IMR-90 (cell line): ENCODE data around the gene DDN. TPM values are rescaled to one million over a fixed set of nuclear protein-coding genes. Genes with fewer than 3 reads are reported as not detected.

ENCODE experiments used
- ATAC-seq: fragments of 200-7000 bp; cut with Tn5 transposase; 2 replicates; pipeline ENCODE4 v1.9.1; 2020; ENCODE audit warnings: low read depth, mild to moderate bottlenecking, moderate library complexity
- BruUV-seq: library from RNA; stranded (reverse); fragments of 400-500 nt; replicated peaks from 2 replicates; lab custom pipeline; 2021; lab: Mats Ljungman, UMichigan
- CTCF ChIA-PET: fragments of 300-600 bp; formaldehyde crosslinking; extraction: SDS; loops from one replicate; lab custom pipeline; 2021; ENCODE audit warnings: antibody characterized with exemption; lab: Yijun Ruan, JAX
- POLR2A ChIA-PET: fragments of 300-600 bp; sonication (Branson Sonifier 250); formaldehyde crosslinking; loops from one replicate; lab custom pipeline; 2022; ENCODE audit warnings: antibody characterized with exemption; ENCODE audit not compliant: unreplicated experiment; lab: Charles Lee
- DNase-seq: peaks from one replicate; pipeline ENCODE4 v3.0.0; 2013
- H2AFZ ChIP-seq: replicated peaks from 2 replicates; pipeline ENCODE3; 2013; ENCODE audit warnings: low read length, mild to moderate bottlenecking; ENCODE audit not compliant: poor library complexity
- H2AK5ac ChIP-seq: 2 replicates; pipeline ENCODE4 v1.6.1; 2013; ENCODE audit warnings: low read depth, low read length, inconsistent platforms
- H2AK9ac ChIP-seq: replicated peaks from 2 replicates; pipeline ENCODE3; 2013; ENCODE audit warnings: mild to moderate bottlenecking, low read depth, low read length, moderate library complexity; ENCODE audit not compliant: poor library complexity
- H2BK120ac ChIP-seq: 2 replicates; pipeline ENCODE4 v1.6.1; 2013; ENCODE audit warnings: low read depth, low read length, inconsistent platforms
- H2BK15ac ChIP-seq: 3 replicates; pipeline ENCODE4 v1.6.1; 2013; ENCODE audit warnings: low read depth, low read length, inconsistent platforms
- H2BK20ac ChIP-seq: 2 replicates; pipeline ENCODE4 v1.6.1; 2013; ENCODE audit warnings: low read depth, mild to moderate bottlenecking, inconsistent platforms, low read length, moderate library complexity
- H2BK5ac ChIP-seq: 2 replicates; pipeline ENCODE4 v1.6.1; 2013; ENCODE audit warnings: mild to moderate bottlenecking, low read depth, low read length, inconsistent platforms; ENCODE audit not compliant: poor library complexity, severe bottlenecking
- H3K14ac ChIP-seq: replicated peaks from 2 replicates; pipeline ENCODE4 v1.6.1; 2013; ENCODE audit warnings: low read depth, low read length, inconsistent platforms
- H3K18ac ChIP-seq: 2 replicates; pipeline ENCODE4 v1.6.1; 2013; ENCODE audit warnings: low read depth, low read length, control low read depth
- H3K23ac ChIP-seq: 2 replicates; pipeline ENCODE4 v1.6.1; 2013; ENCODE audit warnings: low read depth, low read length, inconsistent platforms
- H3K27ac ChIP-seq: 2 replicates; pipeline ENCODE4 v1.5.1; 2013; ENCODE audit warnings: mild to moderate bottlenecking, control low read depth, low read length; ENCODE audit not compliant: insufficient read depth
- H3K27me3 ChIP-seq: 2 replicates; pipeline ENCODE4 v1.6.1; 2013; ENCODE audit warnings: low read length; ENCODE audit not compliant: control insufficient read depth, insufficient read depth
- H3K36me3 ChIP-seq: 2 replicates; pipeline ENCODE4 v1.6.1; 2013; ENCODE audit warnings: low read length, mixed read lengths; ENCODE audit not compliant: control insufficient read depth, insufficient read depth
- H3K4ac ChIP-seq: 2 replicates; pipeline ENCODE4 v1.6.1; 2013; ENCODE audit warnings: low read depth, low read length, inconsistent platforms
- H3K4me1 ChIP-seq: 2 replicates; pipeline ENCODE4 v1.6.1; 2013; ENCODE audit warnings: low read length, mixed read lengths; ENCODE audit not compliant: control insufficient read depth, insufficient read depth
- H3K4me2 ChIP-seq: 2 replicates; pipeline ENCODE4 v1.6.1; 2013; ENCODE audit warnings: low read depth, mild to moderate bottlenecking, control low read depth, low read length, moderate library complexity
- H3K4me3 ChIP-seq: 2 replicates; pipeline ENCODE4 v1.5.1; 2013; ENCODE audit warnings: low read depth, mild to moderate bottlenecking, control low read depth, low read length, moderate library complexity; ENCODE audit not compliant: insufficient read depth
- H3K56ac ChIP-seq: 2 replicates; pipeline ENCODE4 v1.6.1; 2013; ENCODE audit warnings: low read length, inconsistent platforms; ENCODE audit not compliant: insufficient read depth; ENCODE audit errors: extremely low read depth
- H3K79me1 ChIP-seq, 2 experiments: 2 replicates each; pipeline ENCODE4 v1.6.1; 2013; ENCODE audit warnings: low read length in 2 of 2, inconsistent platforms in 1 of 2, low read depth in 1 of 2
- H3K9ac ChIP-seq: 2 replicates; pipeline ENCODE4 v1.6.1; 2013; ENCODE audit warnings: low read depth, low read length, control low read depth
- H3K9me1 ChIP-seq: 2 replicates; pipeline ENCODE4 v1.6.1; 2013; ENCODE audit warnings: low read length, inconsistent platforms; ENCODE audit not compliant: insufficient read depth
- H3K9me3 ChIP-seq: 2 replicates; pipeline ENCODE4 v1.6.1; 2013; ENCODE audit warnings: low read length; ENCODE audit not compliant: control insufficient read depth, insufficient read depth
- H4K20me1 ChIP-seq: 2 replicates; pipeline ENCODE4 v1.6.1; 2013; ENCODE audit warnings: low read length, inconsistent platforms; ENCODE audit not compliant: insufficient read depth
- H4K5ac ChIP-seq: 2 replicates; pipeline ENCODE4 v1.6.1; 2013; ENCODE audit warnings: mild to moderate bottlenecking, low read depth, low read length, control low read depth
- H4K8ac ChIP-seq, 2 experiments: 2 replicates each; pipeline ENCODE4 v1.6.1; 2013; ENCODE audit warnings: low read depth in 2 of 2, low read length in 2 of 2, control low read depth in 1 of 2, inconsistent platforms in 1 of 2
- H4K91ac ChIP-seq: 2 replicates; pipeline ENCODE4 v1.6.1; 2013; ENCODE audit warnings: low read depth, low read length, inconsistent platforms; ENCODE audit not compliant: insufficient read depth
- CEBPB ChIP-seq: IDR thresholded peaks from 2 replicates; pipeline ENCODE4 v1.6.1; 2012; ENCODE audit warnings: low read depth, low read length, improper control_type of control experiment
- FOS ChIP-seq: fragments of 150-350 bp; IDR thresholded peaks from 2 replicates; pipeline ENCODE4 v1.6.1; 2016; ENCODE audit warnings: low read depth, low read length
- POLR2A ChIP-seq: IDR thresholded peaks from 2 replicates; pipeline ENCODE4 v1.6.1; 2012; ENCODE audit warnings: mild to moderate bottlenecking, low read depth, low read length
- RCOR1 ChIP-seq: IDR thresholded peaks from 2 replicates; pipeline ENCODE4 v1.6.1; 2012; ENCODE audit warnings: mild to moderate bottlenecking, low read length, improper control_type of control experiment; ENCODE audit not compliant: insufficient replicate concordance
- RFX5 ChIP-seq: IDR thresholded peaks from 2 replicates; pipeline ENCODE4 v1.8.0; 2012; ENCODE audit warnings: low read depth, mild to moderate bottlenecking, low read length, moderate library complexity
- USF2 ChIP-seq: fragments of 150-350 bp; IDR thresholded peaks from 2 replicates; pipeline ENCODE4 v1.6.1; 2017; ENCODE audit warnings: mild to moderate bottlenecking, antibody characterized with exemption, low read length, low read depth
- WGBS, 2 experiments: methylation state at CpG; one replicate each; pipeline versions ENCODE4 v1.1.5 to v1.1.7; 2013; ENCODE audit warnings: missing lambda C conversion rate in 2 of 2; ENCODE audit not compliant: insufficient read length in 1 of 2; ENCODE audit errors: extremely low coverage in 2 of 2; 5-methylcytosine and 5-hydroxymethylcytosine counted together
- dilution Hi-C: fragments of 300-500 bp; cut with HindIII; formaldehyde crosslinking; loops from one replicate; pipeline ENCODE4 v1.14.3; 2018; ENCODE audit warnings: low sequenced_read_pairs; ENCODE audit not compliant: unreplicated experiment
- in situ Hi-C: fragments of 300-500 bp; cut with MboI; formaldehyde crosslinking; loops from 3 replicates; pipeline ENCODE4 v1.14.3; 2019; ENCODE audit warnings: low sequenced_read_pairs, inconsistent platforms, mixed read lengths
- intact Hi-C: fragments of 100-400 bp; cut with micrococcal nuclease; formaldehyde crosslinking; loops from 2 replicates; pipeline ENCODE4 v1.10.0; 2022
- polyA plus RNA-seq, 3 experiments: library from polyadenylated mRNA; depleted of rRNA; stranded (reverse); fragments of >200 nt; gene quantifications; 2 replicates each; pipeline ENCODE4 v1.2.3, GENCODE V29; 2012; ENCODE audit warnings: low replicate concordance in 1 of 3
- total RNA-seq: library from RNA; depleted of rRNA; stranded (reverse); fragments of >200 nt; gene quantifications from 2 replicates; pipeline ENCODE4 v1.2.3, GENCODE V29; 2012

Gene DDN
- total and polyA plus RNA-seq, 2 of the 4 experiments (the other 2 are of a cell fraction): 0.18 to 0.21 TPM

DNA sequence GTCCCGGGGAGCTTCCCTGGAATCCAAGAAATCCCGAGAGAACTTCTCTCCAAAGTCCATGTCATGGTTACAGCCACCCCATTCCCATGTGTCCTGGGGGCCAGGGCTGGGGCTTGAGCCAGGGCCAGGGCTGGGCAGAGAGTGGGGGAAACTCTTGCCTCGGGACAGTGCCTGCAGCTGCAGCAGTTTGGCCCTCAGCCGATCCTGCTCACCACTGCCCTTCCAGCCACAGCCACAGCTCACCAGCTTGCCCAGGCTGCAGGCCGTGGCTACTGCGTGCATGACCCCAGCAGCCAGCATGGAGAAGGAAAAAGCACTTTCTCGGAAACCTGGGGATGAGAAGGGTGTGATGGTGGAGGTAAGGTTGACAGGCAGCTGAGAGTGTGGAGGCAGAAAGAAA lies 31.2 kb downstream of the DDN start:
- no peak overlapping the region for H4K8ac ChIP-seq
- H3K79me1 ChIP-seq: no peaks in the 10 kb centered on the region
- H4K91ac ChIP-seq: no peak overlapping the region
- peaks cover 76% of the 10 kb centered on the region for H3K27me3 ChIP-seq
- in situ Hi-C loops (no loop called here), intact Hi-C loops (no loop called here), dilution Hi-C loops (no loop called here)
- ATAC-seq (no peak), DNase-seq (no peak)
- H4K20me1 ChIP-seq: no peaks in the 10 kb centered on the region; the same call in 1 of the 2 replicates
- H3K27ac ChIP-seq: no peak overlapping the region
- peaks cover 11% of the 10 kb centered on the region for H3K4me1 ChIP-seq
- no peak overlapping the region for H3K14ac ChIP-seq
- H2BK120ac ChIP-seq: no peak overlapping the region
- no peaks in the 10 kb centered on the region for H3K36me3 ChIP-seq
- 0 out of 2 replicates have a peak, but pooled peaks cover 4% of the 10 kb centered on the region for H3K9me1 ChIP-seq
- no peaks in the 10 kb centered on the region for H3K9me3 ChIP-seq
- no peak overlapping the region for H3K4me2 ChIP-seq
- CTCF ChIA-PET: interaction anchor here (1.3 to 2.7 kb wide), 2 partner anchors 10 to 20 kb away, joined by 3 to 7 read pairs; partner anchors contain the start of gene WNT1
- H3K18ac ChIP-seq: no peak overlapping the region
- H3K4ac ChIP-seq: no peak overlapping the region
- no peak overlapping the region for H4K5ac ChIP-seq
- TF ChIP-seq RFX5 (no peak), POLR2A (no peak), CEBPB (no peak), RCOR1 (no peak), USF2 (no peak), FOS (no peak)
- POLR2A ChIA-PET: no interaction called here
- H3K23ac ChIP-seq: no peak overlapping the region
- H2AK9ac ChIP-seq: no peak overlapping the region
- BruUV-seq: no TSS peak
- H2AK5ac ChIP-seq: no peak overlapping the region
- WGBS, 2 experiments: no CpG with 5 or more reads among the region's 7 CpGs
- no peak overlapping the region for H3K9ac ChIP-seq
- no peak overlapping the region for H2BK20ac ChIP-seq
- no peak overlapping the region for H3K4me3 ChIP-seq
- no peak overlapping the region for H2BK15ac ChIP-seq
- H2AFZ ChIP-seq: no peak overlapping the region
- H2BK5ac ChIP-seq: no peak overlapping the region
- no peak overlapping the region for H3K56ac ChIP-seq
